Measurements from ENCODE around the gene KRT23.

Gene KRT23

GRCh38 chr17:40900809-40901356 lies 36.6 kb downstream of the KRT23 start:
- Histone ChIP-seq H3K4me3 (ENCODE audit: low read depth, low read length) (no peak overlapping the region), H3K9me3 (ENCODE audit: control insufficient read depth, insufficient read depth, low read depth, low read length) (no peaks in the 10 kb centered on the region), H3K36me3 (ENCODE audit: control insufficient read depth in 2 of 2, insufficient read depth in 1 of 2, low read length in 2 of 2) (no peaks in the 10 kb centered on the region), H3K4me1 (ENCODE audit: control insufficient read depth, insufficient read depth, low read length) (peaks cover 27% of the 10 kb centered on the region), H3K27ac (ENCODE audit: extremely low read depth, low read depth, low read length) (no peak overlapping the region)
- CTCF ChIA-PET, result interaction anchor here (0.6 to 3.4 kb wide), 11 partner anchors 15 to 765 kb away, joined by 3 to 15 read pairs (median 4); partner anchors contain the start of gene KRT20
- POLR2A ChIA-PET, result no interaction called here
- TF ChIP-seq ZNF184 (tag by site-specific recombination; IDR thresholded peaks at IDR 0.05), result no peak
- TF ChIP-seq, protein P1, sequence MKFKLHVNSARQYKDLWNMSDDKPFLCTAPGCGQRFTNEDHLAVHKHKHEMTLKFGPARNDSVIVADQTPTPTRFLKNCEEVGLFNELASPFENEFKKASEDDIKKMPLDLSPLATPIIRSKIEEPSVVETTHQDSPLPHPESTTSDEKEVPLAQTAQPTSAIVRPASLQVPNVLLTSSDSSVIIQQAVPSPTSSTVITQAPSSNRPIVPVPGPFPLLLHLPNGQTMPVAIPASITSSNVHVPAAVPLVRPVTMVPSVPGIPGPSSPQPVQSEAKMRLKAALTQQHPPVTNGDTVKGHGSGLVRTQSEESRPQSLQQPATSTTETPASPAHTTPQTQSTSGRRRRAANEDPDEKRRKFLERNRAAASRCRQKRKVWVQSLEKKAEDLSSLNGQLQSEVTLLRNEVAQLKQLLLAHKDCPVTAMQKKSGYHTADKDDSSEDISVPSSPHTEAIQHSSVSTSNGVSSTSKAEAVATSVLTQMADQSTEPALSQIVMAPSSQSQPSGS (tag by site-specific recombination; IDR thresholded peaks at IDR 0.05; ENCODE audit: low read depth), result peak; percentile 81
- TF ChIP-seq ZNF37A (tag by site-specific recombination; IDR thresholded peaks at IDR 0.05), result no peak
- no peak for TF ChIP-seq ZNF629 (tag by site-specific recombination; IDR thresholded peaks at IDR 0.05)
- no peak for TF ChIP-seq ZNF248 (tag by site-specific recombination; IDR thresholded peaks at IDR 0.05)
- 0 out of 2 replicates have a peak, but pooled peaks have one; percentile 28 for TF ChIP-seq PRDM1 (tag by site-specific recombination; IDR thresholded peaks at IDR 0.05)
- no peak for TF ChIP-seq SETDB1 (IDR thresholded peaks at IDR 0.05; ENCODE audit: insufficient read length, low read length)
- no peak for TF ChIP-seq GLIS2 (tag by site-specific recombination; IDR thresholded peaks at IDR 0.05)
- TF ChIP-seq KLF10 (tag by site-specific recombination; IDR thresholded peaks at IDR 0.05), result no peak

- POLR2A ChIA-PET, result no interaction called here
- Histone ChIP-seq H3K4me1 (ENCODE audit: control insufficient read depth, insufficient read depth, low read length) (peaks cover 6% of the 10 kb centered on the region), H3K4me3 (ENCODE audit: low read depth, low read length) (no peak overlapping the region), H3K9me3 (ENCODE audit: control insufficient read depth, insufficient read depth, low read depth, low read length) (no peaks in the 10 kb centered on the region), H3K36me3 (ENCODE audit: control insufficient read depth in 2 of 2, insufficient read depth in 1 of 2, low read length in 2 of 2) (no peaks in the 10 kb centered on the region), H3K27ac (ENCODE audit: extremely low read depth, low read depth, low read length) (no peak overlapping the region)
- CTCF ChIA-PET, result interaction anchor here (0.6 kb wide), 2 partner anchors 13 to 29 kb away, joined by 3 to 4 read pairs; no protein-coding TSS in a partner anchor
- TF ChIP-seq ZNF37A (tag by site-specific recombination; IDR thresholded peaks at IDR 0.05) (no peak), KLF7 (tag by site-specific recombination; IDR thresholded peaks at IDR 0.05; ENCODE audit: borderline replicate concordance) (no peak), ZNF404 (tag by site-specific recombination; IDR thresholded peaks at IDR 0.05) (no peak), ZNF670 (tag by site-specific recombination; IDR thresholded peaks at IDR 0.05; ENCODE audit: low read depth) (no peak), BCL11A (tag by site-specific recombination; IDR thresholded peaks at IDR 0.05; ENCODE audit: low read depth) (no peak), ZNF394 (tag by site-specific recombination; IDR thresholded peaks at IDR 0.05; ENCODE audit: borderline replicate concordance) (no peak), ZEB2 (tag by site-specific recombination; IDR thresholded peaks at IDR 0.05) (no peak)
Observed at GRCh38 chr17:40896916-40897455, 40.5 kb downstream of the KRT23 start.

DNA sequence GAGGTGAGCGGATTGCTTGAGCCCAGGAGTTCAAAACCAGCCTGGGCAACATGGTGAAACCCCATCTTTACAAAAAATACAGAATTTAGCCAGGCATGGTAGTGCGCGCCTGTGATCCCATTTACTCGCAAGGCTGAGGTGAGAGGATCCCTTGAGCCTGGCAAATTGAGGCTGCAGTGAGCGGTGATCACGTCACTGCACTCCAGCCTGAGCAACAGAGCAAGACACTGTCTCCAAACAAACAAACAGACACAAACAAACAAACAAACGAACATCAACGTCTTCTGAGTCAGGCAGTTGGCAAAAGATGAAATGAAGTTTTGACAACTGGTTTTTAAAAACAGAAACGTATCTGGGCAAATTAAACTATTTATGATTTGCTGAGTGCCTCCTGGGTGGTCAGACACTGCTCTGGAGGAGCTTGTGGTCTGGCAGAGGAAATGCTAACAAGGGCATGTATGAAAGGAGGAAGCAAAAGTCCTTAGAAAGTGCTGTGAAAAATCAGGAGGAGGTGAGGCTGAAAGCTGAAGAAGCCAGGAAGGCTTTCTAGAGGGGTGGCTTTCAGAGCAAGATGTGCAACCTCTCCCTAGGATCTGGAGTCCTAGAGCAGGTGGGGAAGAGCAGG lies 42.2 kb downstream of the KRT23 start:
- POLR2A ChIA-PET, result no interaction called here
- no peak overlapping the region for H3K4me3 ChIP-seq (ENCODE audit: low read depth, low read length)
- CTCF ChIA-PET, result no interaction called here
- H3K27ac ChIP-seq (ENCODE audit: extremely low read depth, low read depth, low read length), result no peak overlapping the region
- no peaks in the 10 kb centered on the region for H3K9me3 ChIP-seq (ENCODE audit: control insufficient read depth, insufficient read depth, low read depth, low read length)
- no peaks in the 10 kb centered on the region for H3K4me1 ChIP-seq (ENCODE audit: control insufficient read depth, insufficient read depth, low read length)
- no peaks in the 10 kb centered on the region for H3K36me3 ChIP-seq (ENCODE audit: control insufficient read depth in 2 of 2, insufficient read depth in 1 of 2, low read length in 2 of 2)
- TF ChIP-seq ZNF768 (tag by site-specific recombination; IDR thresholded peaks at IDR 0.05), result no peak
- TF ChIP-seq ZNF2 (tag by site-specific recombination; IDR thresholded peaks at IDR 0.05), result no peak
- TF ChIP-seq, protein P2, sequence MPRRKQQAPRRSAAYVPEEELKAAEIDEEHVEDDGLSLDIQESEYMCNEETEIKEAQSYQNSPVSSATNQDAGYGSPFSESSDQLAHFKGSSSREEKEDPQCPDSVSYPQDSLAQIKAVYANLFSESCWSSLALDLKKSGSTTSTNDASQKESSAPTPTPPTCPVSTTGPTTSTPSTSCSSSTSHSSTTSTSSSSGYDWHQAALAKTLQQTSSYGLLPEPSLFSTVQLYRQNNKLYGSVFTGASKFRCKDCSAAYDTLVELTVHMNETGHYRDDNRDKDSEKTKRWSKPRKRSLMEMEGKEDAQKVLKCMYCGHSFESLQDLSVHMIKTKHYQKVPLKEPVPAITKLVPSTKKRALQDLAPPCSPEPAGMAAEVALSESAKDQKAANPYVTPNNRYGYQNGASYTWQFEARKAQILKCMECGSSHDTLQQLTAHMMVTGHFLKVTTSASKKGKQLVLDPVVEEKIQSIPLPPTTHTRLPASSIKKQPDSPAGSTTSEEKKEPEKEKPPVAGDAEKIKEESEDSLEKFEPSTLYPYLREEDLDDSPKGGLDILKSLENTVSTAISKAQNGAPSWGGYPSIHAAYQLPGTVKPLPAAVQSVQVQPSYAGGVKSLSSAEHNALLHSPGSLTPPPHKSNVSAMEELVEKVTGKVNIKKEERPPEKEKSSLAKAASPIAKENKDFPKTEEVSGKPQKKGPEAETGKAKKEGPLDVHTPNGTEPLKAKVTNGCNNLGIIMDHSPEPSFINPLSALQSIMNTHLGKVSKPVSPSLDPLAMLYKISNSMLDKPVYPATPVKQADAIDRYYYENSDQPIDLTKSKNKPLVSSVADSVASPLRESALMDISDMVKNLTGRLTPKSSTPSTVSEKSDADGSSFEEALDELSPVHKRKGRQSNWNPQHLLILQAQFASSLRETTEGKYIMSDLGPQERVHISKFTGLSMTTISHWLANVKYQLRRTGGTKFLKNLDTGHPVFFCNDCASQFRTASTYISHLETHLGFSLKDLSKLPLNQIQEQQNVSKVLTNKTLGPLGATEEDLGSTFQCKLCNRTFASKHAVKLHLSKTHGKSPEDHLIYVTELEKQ (tag by site-specific recombination; IDR thresholded peaks at IDR 0.05; ENCODE audit: borderline replicate concordance), result no peak
- no peak for TF ChIP-seq HOXD13 (CRISPR knock-in tag; IDR thresholded peaks at IDR 0.05; ENCODE audit: borderline replicate concordance)
- no peak for TF ChIP-seq ZNF518A (tag by site-specific recombination; conservative IDR thresholded peaks at IDR 0.05; ENCODE audit: low read depth)

All from HEK293 (cell line).